Activated T-cell treated with anti-CD3 and anti-CD28 coated beads for 4 hours (primary cell): ENCODE measurements around the gene ZNF805.
"Not testable (repeated sequence)": the region's sequence is repeated elsewhere in the genome, so short reads cannot be mapped to it uniquely, and the experiment has no call there.

Experiments used
- DNase-seq: peaks from one replicate; pipeline ENCODE4 v3.0.0-alpha.2; 2020

ZNF805 gene

DNA sequence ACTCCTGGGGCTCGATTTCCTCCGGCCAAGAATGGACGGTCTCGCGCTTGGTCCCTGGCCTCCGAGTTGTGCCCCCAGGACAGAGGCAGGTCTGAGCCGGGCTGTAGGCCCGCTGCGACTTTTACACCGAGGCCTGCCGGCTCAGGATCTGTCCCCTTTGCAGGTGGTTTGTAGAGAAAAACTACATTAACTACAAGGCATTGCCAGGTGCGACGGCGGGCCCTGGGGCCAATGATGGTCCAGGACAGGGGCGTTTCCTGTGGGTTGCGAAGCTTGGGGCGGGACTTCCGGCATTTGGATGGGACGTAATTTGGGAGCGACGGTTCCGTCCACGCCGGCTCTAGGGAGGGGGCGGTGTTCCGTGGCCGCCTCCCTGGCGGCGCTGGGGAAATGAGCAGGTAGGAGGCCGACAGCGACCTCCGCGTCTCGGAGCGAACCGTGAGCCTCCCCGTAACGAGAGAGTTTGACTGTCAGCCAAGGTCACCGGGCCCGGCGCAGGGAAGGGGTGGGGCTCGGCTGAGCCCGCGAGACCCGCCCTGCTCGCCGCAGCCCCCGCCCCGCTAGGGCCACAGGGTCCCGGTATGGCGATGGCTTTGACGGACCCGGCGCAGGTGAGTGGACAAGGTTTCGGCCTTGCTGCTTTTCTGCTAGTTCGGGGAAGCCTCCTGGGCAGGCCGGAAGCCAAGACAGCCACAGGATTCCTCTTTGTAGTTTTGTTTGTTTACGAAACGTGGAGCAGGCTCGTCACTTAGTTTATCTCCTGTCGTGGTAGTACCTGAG is at the start of gene ZNF805:
TSS of gene ZNF805 (plus strand) at position 322 of the 780 bp plus-strand sequence. CDS start at position 582, 260 bp downstream.
- peak; percentile 93 for DNase-seq

DNA sequence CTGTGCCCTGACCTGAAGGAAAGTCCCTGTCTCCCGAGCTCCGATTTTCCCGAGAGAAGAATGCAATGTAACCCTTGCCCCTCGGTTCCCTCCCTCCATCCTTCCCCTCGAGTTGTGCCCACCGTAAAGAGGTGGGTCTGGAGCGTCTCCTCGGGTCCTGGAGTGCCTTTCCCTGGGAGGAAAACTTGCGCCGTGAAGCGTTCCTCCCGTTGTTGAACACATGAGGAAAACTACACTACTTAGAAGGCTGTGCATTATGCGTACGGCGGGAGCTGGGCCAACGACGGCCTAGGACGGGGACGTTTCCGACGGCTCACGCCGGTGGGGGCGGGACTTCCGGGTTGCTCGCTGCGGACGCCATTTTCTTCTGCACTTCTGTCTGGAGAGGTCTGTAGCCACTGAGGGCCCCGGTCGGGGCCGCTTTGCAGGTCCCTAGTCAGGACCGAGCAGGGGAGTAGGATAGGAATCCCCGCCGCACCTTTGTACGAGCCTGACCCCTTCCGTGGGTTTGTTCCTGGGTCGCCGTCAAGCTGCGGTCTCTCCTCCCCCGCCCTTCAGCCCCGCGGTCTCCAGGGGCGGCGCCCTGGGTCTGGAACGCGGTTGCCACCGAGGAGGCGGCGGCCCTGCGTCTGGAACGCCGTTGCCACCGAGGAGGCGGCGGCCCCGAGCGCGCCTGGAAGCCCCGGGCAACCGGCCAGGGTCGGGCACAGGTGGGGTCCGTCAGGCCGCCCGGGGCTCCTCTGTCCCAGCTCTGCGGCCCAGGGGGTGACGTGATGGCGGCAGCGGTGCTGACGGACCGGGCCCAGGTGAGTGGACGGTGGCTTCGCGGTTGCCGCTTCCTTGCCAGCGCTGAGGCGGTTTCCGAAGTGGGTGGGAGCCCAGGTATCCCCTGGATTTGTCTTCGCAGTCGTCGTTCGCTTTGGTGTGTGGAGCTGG is 49.0 kb upstream of the ZNF805 start, which contains the start of gene ZNF264:
TSS of gene ZNF264 (plus strand) at position 360 of the 936 bp plus-strand sequence. CDS start at position 774, 414 bp downstream.
- DNase-seq: peak; percentile 83

DNA sequence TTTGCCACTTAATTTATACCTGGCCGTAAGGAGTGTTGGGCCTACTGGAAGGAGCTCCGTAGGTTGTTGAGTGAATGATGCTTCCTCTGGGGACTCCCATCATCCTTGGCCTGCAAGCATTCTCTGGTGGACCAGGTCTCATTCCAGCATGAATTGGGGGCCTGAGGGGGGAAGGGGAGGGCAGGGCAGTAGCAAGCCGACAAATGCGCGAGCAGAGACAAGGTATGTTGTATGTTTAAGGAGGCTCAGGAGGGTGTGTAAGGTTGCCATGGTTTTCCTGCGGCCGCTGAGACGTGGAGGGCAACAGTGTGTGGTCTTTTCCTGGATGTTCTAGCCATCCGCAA is 48.4 kb upstream of the ZNF805 start:
- DNase-seq: no peak

DNA sequence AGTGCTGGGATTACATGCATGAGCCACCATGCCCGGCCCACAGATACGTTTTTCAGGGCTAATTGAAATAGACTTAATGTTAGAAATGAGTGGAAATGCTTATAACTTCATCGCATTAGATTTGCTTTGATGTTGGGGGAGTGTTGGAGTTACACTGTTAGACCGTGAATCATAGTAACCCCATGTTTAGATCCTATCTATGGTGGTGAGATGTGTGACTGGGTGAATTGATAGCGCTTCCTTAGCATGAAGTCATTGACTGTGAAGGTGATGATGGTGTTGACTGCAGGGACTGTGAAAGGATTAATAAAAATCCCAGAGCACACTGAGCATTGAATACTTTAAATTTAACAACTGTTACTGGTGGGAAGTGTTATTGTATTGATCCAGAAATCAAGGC is 47.4 kb upstream of the ZNF805 start:
- DNase-seq: no peak

DNA sequence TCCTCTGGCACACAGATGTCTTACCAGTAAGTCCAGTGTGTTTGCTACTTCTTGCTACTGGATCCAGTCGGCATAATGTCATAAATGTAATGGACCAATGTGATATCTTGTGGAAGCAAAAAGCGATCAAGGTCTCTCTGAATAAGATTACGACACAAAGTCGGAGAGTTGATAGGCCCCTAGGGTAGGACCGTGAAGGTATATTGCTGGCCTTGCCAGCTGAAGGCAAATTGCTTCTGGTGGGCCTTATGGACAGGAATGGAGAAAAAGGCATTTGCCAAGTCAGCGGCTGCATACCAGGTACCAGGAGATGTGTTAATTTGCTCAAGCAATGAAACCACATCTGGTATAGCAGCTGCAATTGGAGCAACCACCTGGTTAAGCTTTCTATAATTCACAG is 42.6 kb upstream of the ZNF805 start:
- not testable (repeated sequence) for DNase-seq

DNA sequence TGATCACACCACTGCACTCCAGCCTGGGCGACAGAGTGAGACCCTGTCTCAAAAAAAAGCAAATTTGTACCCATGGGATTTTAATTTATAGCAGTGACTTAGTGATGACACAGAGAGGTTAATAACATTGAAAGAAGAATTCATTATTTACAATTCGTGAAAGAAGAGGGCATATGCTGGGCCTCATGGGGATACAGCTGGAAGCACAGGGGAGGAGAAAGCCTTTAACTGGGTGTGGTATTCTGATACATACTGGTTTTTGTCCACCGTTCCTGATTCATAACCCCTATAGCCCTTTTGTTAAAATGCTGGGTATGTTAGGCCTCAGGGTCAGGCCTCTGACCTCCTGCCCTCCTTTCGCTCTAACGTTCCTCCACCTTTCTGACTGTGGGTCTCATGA is 38.3 kb upstream of the ZNF805 start:
- no peak for DNase-seq

DNA sequence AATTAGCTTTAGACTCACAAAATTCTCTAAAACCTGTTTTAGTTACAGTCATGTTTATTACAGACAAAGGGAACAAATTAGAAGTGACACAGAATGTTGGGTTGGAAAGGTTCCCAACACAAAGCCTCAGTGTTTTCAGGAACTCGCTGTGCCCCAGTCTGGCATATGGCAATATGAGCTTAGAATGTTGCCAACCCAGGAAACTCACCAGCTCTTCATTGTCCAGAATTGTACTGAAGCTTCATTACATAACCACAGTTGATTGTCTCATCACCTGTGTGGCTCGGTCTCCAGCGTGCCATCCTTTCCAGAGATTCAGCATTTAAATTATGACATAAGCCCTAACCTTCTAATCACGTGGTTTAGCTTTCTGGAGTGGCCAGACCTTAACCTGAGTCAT is 30.1 kb upstream of the ZNF805 start:
- no peak for DNase-seq

DNA sequence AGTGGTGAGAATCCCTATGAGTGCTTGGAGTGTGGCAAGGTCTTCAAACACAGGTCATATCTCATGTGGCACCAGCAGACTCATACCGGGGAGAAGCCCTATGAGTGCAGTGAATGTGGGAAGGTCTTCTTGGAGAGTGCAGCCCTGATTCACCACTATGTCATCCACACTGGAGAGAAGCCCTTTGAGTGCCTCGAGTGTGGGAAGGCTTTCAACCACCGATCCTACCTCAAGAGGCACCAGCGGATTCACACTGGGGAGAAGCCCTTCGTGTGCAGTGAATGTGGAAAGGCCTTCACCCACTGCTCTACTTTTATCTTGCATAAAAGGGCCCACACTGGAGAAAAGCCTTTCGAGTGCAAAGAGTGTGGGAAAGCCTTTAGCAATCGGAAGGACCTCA is 28.3 kb upstream of the ZNF805 start:
- DNase-seq: no peak

DNA sequence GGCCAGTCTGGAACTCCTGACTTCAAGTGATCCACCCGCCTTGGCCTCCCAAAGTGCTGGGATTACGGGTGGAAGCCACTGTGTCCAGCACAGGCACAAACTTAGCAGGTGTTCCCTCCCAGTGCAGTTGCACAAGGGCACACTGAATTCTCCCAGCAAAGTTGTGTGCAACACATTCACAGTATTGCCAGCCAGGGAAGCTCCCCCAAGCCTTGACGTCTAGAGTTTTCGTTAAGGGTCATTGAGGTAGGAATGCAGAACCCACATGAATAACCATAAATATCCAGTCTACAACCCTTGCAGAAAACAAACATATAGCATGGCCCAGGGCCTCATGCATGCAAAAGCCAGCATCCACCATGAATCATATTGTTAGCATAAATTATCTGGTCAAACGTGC is 12.9 kb upstream of the ZNF805 start:
- DNase-seq: no peak

DNA sequence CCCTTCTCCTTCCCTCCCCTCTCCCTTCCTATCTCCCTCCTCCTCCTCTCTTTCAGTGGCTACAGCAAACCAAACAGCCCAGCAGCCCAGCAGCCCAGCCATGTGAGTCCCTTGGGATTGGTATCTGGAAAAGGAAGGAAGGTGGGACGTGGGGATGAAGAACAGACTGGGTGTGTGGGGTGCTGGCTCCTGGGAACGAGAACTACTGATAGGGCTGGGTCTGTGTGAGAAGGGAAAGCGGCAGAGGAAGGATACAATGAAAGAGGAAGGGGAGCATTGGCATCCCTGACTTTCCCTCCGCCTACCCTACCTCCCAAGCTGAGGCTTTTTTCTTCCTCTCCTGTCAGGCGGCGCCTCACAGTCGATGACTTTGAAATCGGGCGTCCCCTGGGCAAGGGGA is 8.7 kb upstream of the ZNF805 start:
- DNase-seq: no peak

DNA sequence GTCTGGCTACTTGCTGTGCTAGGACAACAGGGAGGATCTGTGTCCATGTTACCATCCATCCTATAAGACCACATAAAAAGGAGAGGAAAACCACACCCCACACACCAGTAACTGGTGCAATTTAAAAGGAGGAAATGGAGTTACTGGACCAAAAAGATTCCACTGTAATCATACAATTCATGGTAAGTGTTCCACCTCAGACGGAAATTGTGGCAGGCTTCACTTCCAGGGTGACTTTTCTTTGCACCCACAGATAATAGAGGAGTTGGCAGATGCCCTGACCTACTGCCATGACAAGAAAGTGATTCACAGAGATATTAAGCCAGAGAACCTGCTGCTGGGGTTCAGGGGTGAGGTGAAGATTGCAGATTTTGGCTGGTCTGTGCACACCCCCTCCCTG is 7.2 kb upstream of the ZNF805 start:
- DNase-seq: no peak

DNA sequence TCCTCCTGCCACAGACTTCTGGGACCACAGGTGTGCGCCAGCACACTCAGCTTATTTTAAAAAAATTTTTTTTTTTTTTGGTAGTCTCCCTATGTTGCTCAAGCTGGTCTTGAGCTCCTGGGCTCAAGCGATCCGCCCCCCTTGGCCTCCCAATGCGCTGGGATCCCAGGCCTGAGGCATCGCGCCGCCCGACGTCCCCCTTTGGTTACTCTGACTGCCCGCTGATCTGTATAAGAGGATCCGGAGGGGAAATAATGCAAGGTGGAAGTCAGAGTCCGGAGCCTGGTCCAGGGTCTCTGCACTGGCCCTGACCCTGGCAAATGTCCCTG is 486 bp upstream of the ZNF805 start:
- no peak for DNase-seq

DNA sequence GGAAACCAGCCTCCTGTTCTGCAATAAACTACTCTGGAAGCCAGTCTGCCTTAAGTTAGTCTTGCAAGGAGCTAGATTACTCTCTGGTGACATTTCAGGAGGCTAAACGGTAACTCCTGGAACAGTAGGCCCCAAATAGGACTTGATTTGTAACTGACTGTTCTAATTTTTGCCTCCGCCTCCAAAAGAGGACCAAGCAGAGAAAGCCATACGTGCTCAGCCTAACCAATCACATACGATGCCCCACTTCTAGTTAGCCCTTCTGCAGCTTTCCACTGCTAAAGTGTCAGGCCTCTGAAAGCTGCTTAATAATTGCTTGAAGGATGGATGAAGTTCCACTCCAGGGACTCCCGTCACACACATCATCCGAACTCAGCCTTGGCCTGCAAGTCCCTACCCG is 744 bp downstream of the ZNF805 start:
- DNase-seq: no peak

DNA sequence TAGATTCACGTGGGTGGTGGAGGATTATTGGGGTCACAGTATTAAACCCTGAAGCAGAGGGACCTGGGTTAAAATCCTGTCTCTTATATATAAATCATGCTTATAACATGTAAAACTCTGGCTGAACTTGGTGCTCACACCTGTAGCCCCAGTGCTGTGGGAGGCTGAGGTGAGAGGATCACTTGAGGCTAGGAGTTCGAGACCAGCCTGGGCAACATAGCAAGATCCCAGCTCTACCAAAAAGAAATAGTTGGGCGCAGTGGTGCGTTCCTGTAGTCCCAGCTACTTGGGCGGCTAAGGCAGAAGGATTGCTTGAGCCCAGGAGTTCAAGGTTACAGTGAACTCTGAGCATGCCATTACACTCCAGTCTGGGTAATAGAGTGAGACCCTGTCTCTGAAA is 2.4 kb downstream of the ZNF805 start:
- no peak for DNase-seq

DNA sequence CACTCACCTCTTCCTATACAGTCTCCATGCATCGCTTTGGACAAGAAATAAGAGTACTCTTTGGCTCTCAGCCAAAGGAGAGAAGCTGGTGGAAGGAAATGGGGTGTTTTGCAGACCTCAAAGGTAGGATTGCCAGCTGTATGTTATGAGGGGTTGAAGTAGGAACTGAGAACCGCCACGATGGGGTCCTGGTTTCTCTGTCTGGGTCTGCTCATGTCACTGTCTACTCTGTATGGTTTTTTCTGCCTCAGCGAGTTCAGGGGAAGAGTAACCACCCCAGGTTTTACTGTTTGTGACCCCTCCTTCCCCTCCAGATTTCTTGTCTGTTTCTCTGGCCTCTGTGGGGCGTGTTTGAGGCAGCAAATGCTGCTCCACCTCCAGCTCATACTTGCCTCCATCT is 4.1 kb downstream of the ZNF805 start:
- no peak for DNase-seq

DNA sequence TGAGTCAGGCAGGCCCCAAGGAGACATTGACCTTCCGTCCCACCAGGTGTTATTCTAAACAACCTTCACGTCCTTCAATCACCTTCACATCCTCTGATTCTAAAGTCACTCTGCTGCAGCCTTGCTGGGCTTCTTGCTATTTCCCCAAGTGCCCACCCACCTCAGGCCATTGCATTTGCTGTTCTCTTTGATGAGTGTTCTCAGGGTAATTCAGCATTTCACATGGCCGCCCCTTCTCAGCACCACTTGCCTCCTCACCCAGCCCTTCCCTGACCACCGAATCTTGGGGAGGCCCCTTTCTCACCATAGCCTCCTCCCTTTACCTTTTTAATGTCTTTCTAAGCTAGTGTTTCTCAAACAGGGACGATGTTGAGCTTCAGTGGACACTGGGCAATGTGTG is 4.6 kb downstream of the ZNF805 start:
- no peak for DNase-seq

DNA sequence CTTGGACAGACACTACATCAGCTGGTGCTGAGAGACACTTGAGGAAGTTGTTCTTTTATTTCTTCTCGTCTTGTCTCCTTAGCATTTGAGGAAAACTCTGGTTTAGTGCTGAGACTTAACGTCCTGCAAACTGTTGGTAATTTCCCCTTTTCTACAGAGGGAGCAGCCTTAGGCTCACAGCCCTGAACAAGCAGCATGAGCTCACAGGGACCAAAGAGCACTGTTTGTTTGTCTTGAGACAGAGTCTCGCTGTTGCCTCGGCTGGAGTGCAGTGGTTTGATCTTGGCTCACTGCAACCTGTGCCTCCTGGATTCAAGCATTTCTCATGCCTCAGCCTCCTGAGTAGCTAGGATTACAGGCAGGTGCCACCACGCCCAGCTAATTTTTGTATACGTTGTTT is 5.5 kb downstream of the ZNF805 start:
- DNase-seq: no peak

DNA sequence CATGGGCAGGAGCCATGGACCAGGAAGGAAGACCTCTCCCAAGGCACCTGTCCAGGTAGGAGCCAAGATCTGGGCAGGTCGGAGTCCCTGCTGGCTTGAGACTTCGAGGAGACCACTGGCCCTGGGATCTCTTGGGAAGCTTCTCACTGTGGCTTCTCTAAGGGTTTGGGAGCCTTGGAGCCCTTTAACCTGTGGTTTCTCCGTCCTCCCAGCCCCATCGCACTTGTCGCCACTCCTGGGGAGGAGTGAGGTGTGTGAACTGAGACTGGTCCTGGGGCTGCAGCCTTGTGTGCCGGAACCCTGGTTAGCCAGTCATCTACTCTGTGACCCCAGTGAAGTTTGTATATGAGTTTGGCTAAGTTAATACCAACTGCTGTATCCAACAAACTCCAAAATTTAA is 8.2 kb downstream of the ZNF805 start:
- no peak for DNase-seq

DNA sequence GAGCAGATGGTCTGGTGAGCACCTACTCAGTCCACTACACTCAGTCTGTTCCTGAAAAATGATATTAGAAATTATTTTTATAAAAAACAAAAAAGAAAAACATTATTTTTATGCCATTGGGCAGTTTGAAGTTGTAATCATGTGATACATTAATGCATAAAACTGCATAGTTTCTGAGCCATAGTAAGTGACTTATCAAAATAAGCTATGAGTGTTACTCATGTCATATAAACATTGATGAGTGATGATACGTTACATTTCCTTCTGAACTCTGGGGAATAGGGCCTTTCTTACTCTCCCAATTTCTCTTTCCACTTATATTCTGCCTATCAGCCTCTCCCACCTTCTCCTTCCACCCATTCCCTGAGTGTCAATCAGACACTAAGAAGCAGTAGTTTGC is 8.9 kb downstream of the ZNF805 start:
- DNase-seq: no peak

DNA sequence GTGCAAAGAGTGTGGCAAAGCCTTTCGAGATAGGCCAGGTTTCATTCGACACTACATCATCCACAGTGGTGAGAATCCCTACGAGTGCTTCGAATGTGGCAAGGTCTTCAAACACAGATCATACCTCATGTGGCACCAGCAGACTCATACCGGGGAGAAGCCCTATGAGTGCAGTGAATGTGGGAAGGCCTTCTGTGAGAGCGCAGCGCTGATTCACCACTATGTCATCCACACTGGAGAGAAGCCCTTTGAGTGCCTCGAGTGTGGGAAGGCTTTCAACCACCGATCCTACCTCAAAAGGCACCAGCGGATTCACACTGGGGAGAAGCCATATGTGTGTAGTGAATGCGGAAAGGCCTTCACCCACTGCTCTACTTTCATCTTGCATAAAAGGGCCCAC is 13.3 kb downstream of the ZNF805 start:
- DNase-seq: not testable (repeated sequence)

DNA sequence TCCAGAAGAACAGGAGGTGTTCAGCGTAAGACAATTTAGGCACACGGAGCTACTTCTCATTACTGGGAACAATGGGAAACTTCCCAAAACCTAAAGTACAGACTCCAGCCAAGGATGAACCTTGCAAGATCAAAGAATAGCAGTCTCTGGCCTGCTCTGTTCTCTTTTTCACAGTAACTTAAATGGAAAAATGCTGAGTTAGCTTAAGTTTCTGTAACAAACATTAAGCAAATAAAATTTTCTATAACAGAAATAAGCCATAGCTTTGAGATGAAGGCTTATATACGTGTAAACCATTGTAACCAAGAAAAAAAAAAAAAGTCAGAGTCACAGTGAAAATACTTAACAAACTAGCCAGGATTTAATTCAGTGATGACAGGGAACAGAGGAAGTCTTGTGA is 21.6 kb downstream of the ZNF805 start:
- no peak for DNase-seq

DNA sequence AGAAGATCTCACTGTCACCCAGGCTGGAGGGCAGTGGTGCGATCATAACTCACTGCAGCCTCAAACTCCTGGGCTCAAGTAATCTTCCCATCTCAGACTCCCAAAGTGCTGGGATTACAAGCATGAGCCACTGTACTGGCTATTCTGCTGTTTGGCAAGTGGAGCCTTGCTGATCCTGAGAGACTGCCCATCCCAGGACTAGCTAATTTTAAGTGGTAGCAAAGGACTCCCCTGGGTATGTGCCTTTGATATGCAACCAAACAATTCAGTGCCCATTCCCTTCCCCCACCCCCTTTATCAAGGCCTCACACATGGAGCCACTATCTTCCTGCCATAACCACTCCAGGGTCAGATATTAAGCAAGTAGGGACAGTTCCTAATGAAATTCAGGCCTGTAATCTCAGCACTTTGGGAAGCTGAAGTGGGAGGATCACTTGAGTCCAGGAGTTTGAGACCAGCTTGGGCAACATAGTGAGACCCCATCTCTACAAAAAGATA is 22.9 kb downstream of the ZNF805 start:
- DNase-seq: no peak

DNA sequence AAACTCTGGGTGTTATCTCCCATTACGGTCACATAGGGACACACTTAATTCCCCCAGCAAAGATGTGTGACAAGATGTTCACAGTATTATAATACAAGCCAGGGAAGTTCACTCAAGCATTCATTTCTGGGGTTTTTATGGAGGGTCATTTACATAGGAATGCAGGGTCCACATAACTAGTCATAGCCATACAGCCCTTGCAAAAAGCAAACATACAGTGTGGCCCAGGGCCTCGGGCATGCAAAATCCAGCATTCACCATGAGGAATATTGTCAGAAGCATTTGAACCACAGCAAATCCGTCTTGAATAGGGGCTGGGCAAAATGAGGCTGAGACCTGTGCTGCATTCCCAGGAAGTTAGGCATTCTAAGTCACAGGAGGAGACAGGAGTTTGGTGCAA is 26.9 kb downstream of the ZNF805 start:
- no peak for DNase-seq
